ENCODE data around the gene PALS1.

GRCh38 chr14:67192366-67192765 lies 48.9 kb upstream of the PALS1 start:
- no peak for TF ChIP-seq POLR2A (IDR thresholded peaks at IDR 0.05)
- TF ChIP-seq, protein P1, sequence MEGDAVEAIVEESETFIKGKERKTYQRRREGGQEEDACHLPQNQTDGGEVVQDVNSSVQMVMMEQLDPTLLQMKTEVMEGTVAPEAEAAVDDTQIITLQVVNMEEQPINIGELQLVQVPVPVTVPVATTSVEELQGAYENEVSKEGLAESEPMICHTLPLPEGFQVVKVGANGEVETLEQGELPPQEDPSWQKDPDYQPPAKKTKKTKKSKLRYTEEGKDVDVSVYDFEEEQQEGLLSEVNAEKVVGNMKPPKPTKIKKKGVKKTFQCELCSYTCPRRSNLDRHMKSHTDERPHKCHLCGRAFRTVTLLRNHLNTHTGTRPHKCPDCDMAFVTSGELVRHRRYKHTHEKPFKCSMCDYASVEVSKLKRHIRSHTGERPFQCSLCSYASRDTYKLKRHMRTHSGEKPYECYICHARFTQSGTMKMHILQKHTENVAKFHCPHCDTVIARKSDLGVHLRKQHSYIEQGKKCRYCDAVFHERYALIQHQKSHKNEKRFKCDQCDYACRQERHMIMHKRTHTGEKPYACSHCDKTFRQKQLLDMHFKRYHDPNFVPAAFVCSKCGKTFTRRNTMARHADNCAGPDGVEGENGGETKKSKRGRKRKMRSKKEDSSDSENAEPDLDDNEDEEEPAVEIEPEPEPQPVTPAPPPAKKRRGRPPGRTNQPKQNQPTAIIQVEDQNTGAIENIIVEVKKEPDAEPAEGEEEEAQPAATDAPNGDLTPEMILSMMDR (IDR thresholded peaks at IDR 0.05 in 4 of 5, conservative IDR thresholded peaks at IDR 0.05 in 1 of 5): no peak
